Pancreas (tissue), 10 donors: ENCODE measurements around the gene DHX34. TPM values are rescaled to one million over a fixed set of nuclear protein-coding genes. Genes with fewer than 3 reads are reported as not detected.

Experiments used
- ATAC-seq, 4 donors: fragments of 200-7000 bp; cut with Tn5 transposase; one replicate each; pipeline versions ENCODE4 v1.8.0 to v1.9.1; 2020; ENCODE audit warnings: mild to moderate bottlenecking in 4 of 4, moderate library complexity in 4 of 4
- DNase-seq, 6 donors: peaks; one replicate each; pipeline ENCODE4 v3.0.0-alpha.2; 2020
- FAIRE-seq: peaks from 2 replicates; lab custom pipeline; 2012; peaks lifted over from hg19 to GRCh38; lab: Jason Lieb, UNC
- H3K27ac ChIP-seq, 4 donors: fragments of 200-600 bp; sonication (generic); 1 replicate in 3 of 4; 2 replicates in 1 of 4; pipeline versions ENCODE4 v1.5.0 to v1.8.0; 2020
- H3K27me3 ChIP-seq, 4 donors: fragments of 200-600 bp; one replicate each; pipeline ENCODE4 v1.8.0; 2021
- H3K36me3 ChIP-seq, 3 donors: fragments of 200-600 bp; sonication (generic) in 1 of 3; one replicate each; pipeline versions ENCODE4 v1.5.0 to v1.8.0; 2020 to 2021
- H3K4me1 ChIP-seq, 3 donors: fragments of 200-600 bp; one replicate each; pipeline ENCODE4 v1.8.0; 2021
- H3K4me3 ChIP-seq, 4 donors: fragments of 200-600 bp; sonication (generic) in 2 of 4; one replicate each; pipeline versions ENCODE4 v1.5.0 to v1.8.0; 2020 to 2021
- H3K9me3 ChIP-seq, 4 donors: fragments of 200-600 bp; one replicate each; pipeline ENCODE4 v1.8.0; 2021
- CTCF ChIP-seq, 4 donors: fragments of 200-600 bp; sonication (generic) in 3 of 4; IDR thresholded peaks; one replicate each; pipeline versions ENCODE4 v1.5.0 to v1.8.0; 2021; ENCODE audit warnings: antibody characterized with exemption in 4 of 4
- WGBS, 2 donors: extraction: QIAGEN DNeasy Blood & Tissue Kit; methylation state at CpG; one replicate each; pipeline ENCODE4 v1.1.7; 2013; 5-methylcytosine and 5-hydroxymethylcytosine counted together
- intact Hi-C, 3 donors: fragments of 100-400 bp; cut with DNase I; formaldehyde crosslinking; loops; one replicate each; pipeline versions ENCODE4 v1.11.1 to v1.14.2; 2022
- polyA plus RNA-seq, 2 donors: library from polyadenylated mRNA; stranded (reverse); fragments of 200-250 nt; gene quantifications; one replicate each; pipeline ENCODE4 v1.2.3, GENCODE V29; 2013
- total RNA-seq, 6 donors: library from RNA; stranded (reverse); fragmentation: NEBNext Ultra II Directional in 4 of 6; extraction: Animal tissue kit (Norgen Biotek cat#: 25700) in 4 of 6; gene quantifications; one replicate each; pipeline versions ENCODE4 v1.2.1 to v1.2.4, GENCODE V29; 2021 to 2023
- donor health status: healthy with polysubstance abuse.
- donor health status: DM: no; HTN: no; CAD: no; lungs with moderate emphysema.
- donor health status: DM: no; HTN: no; CAD: no.
- donor health status: control.
- donor health status: control.
- donor health status: Bipolar disorder and iron deficiency.
- donor health status: DM: yes; HTN: yes; CAD: no.
- donor health status: DM: no; HTN: no; CAD: no.
- donor health status: DM: no; HTN: no; CAD: no.
- donor health status: DM: yes; HTN: yes; CAD: no.

DHX34 gene
- total and polyA plus RNA-seq, 8 donors, result 3.5 to 23.5 (median 5.9) TPM

DNA sequence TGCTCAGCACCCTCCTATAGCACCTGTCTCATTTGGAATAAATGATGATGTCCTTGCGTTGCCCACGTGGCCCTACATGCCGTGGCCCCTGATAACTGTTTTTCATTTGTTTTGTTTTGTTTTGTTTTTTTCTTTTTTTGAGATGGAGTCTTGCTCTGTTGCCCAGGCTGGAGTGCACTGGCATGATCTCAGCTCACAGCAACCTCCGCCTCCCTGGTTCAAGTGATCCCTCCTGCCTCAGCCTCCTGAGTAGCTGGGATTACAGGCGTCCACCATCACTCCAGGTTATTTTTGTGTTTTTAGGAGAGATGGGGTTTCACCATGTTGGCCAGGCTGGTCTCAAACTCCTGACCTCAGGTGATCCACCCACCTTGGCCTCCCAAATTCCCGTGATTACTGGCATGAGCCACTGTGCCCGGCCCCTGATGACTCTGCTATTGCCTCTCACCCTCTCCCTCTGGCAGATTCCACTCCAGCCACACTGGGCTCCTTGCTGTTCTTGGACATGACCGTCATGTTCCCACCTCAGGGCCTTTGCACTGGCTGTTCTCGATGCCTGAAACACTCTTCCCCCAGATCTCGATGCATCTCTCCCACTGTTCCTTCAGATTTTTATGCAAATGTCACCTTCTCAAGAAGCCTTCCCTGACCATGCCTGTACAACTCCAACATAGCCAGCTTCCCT is 9.8 kb upstream of the DHX34 start:
- no peak for ATAC-seq
- TF ChIP-seq CTCF (IDR thresholded peaks at IDR 0.05), result no peak
- FAIRE-seq, result no peak
- DNase-seq, result no peak
- Histone ChIP-seq H3K4me1 (no peaks in the 10 kb centered on the region), H3K27ac (no peak overlapping the region), H3K9me3 (no peaks in the 10 kb centered on the region), H3K4me3 (no peak overlapping the region), H3K27me3 (no peaks in the 10 kb centered on the region), H3K36me3 (no peaks in the 10 kb centered on the region)
- intact Hi-C loops, result no loop called here
- 56% methylated on average over 10 of the region's 10 CpGs for WGBS, 2 donors

DNA sequence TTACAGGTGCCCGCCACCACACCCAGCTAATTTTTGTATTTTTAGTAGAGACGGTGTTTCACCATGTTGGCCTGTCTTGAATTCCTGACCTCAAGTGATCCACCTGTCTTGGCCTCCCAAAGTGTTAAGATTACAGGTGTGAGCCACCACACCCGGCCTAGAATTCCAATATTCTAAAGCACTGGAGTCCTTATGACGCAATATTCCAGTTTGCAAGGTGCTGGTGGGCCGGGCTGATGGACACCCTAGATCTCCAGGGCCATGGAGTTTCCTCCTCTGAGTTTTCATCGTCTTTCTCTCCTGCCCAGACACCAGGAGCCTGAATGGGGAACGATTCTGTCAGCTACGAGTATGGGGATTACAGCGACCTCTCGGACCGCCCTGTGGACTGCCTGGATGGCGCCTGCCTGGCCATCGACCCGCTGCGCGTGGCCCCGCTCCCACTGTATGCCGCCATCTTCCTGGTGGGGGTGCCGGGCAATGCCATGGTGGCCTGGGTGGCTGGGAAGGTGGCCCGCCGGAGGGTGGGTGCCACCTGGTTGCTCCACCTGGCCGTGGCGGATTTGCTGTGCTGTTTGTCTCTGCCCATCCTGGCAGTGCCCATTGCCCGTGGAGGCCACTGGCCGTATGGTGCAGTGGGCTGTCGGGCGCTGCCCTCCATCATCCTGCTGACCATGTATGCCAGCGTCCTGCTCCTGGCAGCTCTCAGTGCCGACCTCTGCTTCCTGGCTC is 8.5 kb upstream of the DHX34 start:
- FAIRE-seq, result no peak
- peak in 1 of 6 donors; percentile 42 for DNase-seq
- intact Hi-C loops, result no loop called here

GRCh38 chr19:47341734-47342133 is 7.4 kb upstream of the DHX34 start:
- no peak for TF ChIP-seq CTCF (IDR thresholded peaks at IDR 0.05)
- Histone ChIP-seq H3K4me3 (no peak overlapping the region), H3K9me3 (no peaks in the 10 kb centered on the region), H3K36me3 (no peaks in the 10 kb centered on the region), H3K27me3 (no peaks in the 10 kb centered on the region), H3K4me1 (no peaks in the 10 kb centered on the region), H3K27ac (no peak overlapping the region)
- WGBS, 2 donors, result 83 to 90% methylated on average over 4 of the region's 4 CpGs
- ATAC-seq (no peak), FAIRE-seq (no peak), DNase-seq (no peak)
- intact Hi-C loops, result no loop called here

More for the DNA sequence above, 8.5 kb upstream of the DHX34 start:
- 84 to 89% methylated on average over 29 of the region's 29 CpGs for WGBS, 2 donors
- ATAC-seq, result no peak
- Histone ChIP-seq H3K27me3 (no peaks in the 10 kb centered on the region), H3K36me3 (no peaks in the 10 kb centered on the region), H3K4me1 (no peaks in the 10 kb centered on the region), H3K27ac (no peak overlapping the region), H3K9me3 (no peaks in the 10 kb centered on the region), H3K4me3 (no peak overlapping the region)
- TF ChIP-seq CTCF (IDR thresholded peaks at IDR 0.05), result no peak

GRCh38 chr19:47343194-47343802 is 5.8 kb upstream of the DHX34 start:
- DNase-seq (no peak), ATAC-seq (no peak), FAIRE-seq (no peak)
- Histone ChIP-seq H3K4me1 (no peaks in the 10 kb centered on the region), H3K27ac (no peak overlapping the region), H3K9me3 (no peaks in the 10 kb centered on the region), H3K27me3 (no peaks in the 10 kb centered on the region), H3K4me3 (no peak overlapping the region), H3K36me3 (no peaks in the 10 kb centered on the region)
- no peak for TF ChIP-seq CTCF (IDR thresholded peaks at IDR 0.05)
- intact Hi-C loops, result no loop called here
- 78 to 88% methylated on average over 11 of the region's 11 CpGs for WGBS, 2 donors
